Activated naive CD4-positive, alpha-beta T cell treated with anti-CD3 and anti-CD28 coated beads, Interleukin-2, amount 50 U/mL, for 72 hours (primary cell): Measurements from ENCODE around the gene USP49. TPM values are rescaled to one million over a fixed set of nuclear protein-coding genes. Genes with fewer than 3 reads are reported as not detected.

ENCODE experiments used
- ATAC-seq, 2 donors: fragments of 150-1000 bp; cut with Tn5 transposase; 2 replicates each; pipeline ENCODE4 v1.10.0; 2021; ENCODE audit warnings: mild to moderate bottlenecking in 2 of 2, moderate library complexity in 2 of 2
- DNase-seq, 2 donors: peaks; one replicate each; pipeline ENCODE4 v3.0.0; 2021 to 2022; ENCODE audit warnings: low spot score in 2 of 2
- H3K27ac Mint-ChIP-seq, 2 donors: one replicate each; pipeline ENCODE4 v1.8.0; 2022; ENCODE audit warnings: mild to moderate bottlenecking in 2 of 2, mixed read lengths in 2 of 2
- H3K36me3 Mint-ChIP-seq, 2 donors: one replicate each; pipeline ENCODE4 v1.8.0; 2022; ENCODE audit warnings: mixed read lengths in 2 of 2
- H3K9me3 Mint-ChIP-seq, 2 donors: one replicate each; pipeline ENCODE4 v1.8.0; 2022; ENCODE audit warnings: mixed read lengths in 2 of 2
- total RNA-seq, 2 donors: library from RNA; stranded (reverse); gene quantifications; one replicate each; pipeline ENCODE4 v1.2.3, GENCODE V29; 2022

USP49 gene
- total RNA-seq, 2 donors from 2014 or later = 8.3 to 16.7 TPM

DNA sequence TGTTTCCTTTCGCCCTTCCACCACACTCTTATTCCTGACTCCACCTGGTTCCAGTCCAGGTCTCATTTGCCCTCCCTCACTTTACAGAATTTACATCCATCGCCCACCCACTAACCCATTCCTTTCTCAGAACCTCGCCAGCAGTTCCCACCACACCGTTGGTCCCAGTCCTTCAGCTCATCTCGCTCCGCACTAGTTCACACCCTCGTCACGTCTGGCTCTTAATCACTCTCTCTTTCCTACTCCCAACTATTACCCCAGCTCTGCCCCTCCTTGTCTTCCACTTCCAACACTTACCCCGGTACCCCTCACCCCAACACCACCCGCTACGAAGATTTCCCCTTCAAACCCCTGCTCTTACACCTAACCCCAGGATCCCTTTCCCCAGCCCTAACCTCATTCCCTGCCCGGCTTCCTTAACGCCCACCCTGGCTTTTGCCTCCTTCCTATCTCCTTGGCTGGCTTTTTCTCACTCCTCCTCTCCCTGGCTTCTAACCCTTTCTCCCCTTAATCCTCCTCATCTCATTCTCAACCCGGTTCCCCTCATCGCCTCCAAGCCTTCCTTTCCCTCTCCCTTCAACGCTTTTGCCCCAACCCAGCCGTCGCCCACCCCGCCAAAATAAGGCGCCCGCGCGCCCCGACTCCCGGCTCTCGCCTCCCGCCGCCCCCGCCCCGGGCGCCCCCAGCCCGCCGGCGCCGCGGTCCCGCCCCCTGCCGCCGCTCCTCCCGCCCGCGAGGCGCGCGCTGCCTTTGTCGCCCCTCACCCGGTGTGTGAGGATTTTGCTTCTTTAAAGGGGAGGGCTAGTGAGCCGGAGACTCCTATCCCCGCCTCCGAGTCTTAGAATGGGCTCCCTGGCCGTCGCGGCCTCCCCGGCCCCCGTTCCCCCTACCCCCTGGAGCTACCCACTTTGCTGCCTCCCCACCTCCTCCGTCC is 542 bp downstream of the USP49 start:
- Mint-ChIP-seq H3K9me3 (no peaks in the 10 kb centered on the region), H3K27ac (no peak overlapping the region), H3K36me3 (no peaks in the 10 kb centered on the region)
- peak in 1 of 2 donors; percentile 6 for DNase-seq
- peak; percentile 25 to 61 for ATAC-seq

DNA sequence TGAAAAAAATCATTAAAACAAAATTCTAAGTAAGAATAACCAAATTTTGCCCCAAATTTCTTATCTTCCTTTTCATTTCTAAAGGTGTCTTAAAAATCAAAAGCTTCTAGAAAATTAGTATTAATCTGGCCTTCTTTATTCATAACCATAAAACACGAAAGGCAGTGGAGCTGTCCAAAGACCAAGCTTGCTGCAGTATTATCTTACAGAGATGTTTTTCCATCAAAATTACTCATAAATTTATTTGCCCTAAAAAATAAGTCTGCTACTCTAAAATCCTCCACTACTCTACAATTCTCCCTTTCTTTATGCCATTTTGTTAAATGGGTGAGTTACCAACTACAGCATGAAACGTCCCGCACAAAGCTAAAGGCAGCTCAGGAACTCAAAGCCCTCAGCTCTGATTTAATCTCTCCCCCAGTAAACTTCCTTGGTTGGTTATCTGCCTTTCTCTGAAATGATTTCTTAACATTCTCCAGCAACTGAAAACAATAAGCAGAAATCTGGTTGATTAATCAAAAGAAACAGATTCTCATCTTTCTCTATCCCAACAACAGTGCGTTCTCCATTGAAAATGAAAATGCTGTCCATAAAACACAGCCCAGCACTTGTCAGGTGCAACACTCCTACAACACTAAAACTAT is 2.1 kb downstream of the USP49 start:
- Mint-ChIP-seq H3K9me3 (no peaks in the 10 kb centered on the region), H3K27ac (no peak overlapping the region), H3K36me3 (no peaks in the 10 kb centered on the region)
- no peak for DNase-seq
- ATAC-seq = no peak

DNA sequence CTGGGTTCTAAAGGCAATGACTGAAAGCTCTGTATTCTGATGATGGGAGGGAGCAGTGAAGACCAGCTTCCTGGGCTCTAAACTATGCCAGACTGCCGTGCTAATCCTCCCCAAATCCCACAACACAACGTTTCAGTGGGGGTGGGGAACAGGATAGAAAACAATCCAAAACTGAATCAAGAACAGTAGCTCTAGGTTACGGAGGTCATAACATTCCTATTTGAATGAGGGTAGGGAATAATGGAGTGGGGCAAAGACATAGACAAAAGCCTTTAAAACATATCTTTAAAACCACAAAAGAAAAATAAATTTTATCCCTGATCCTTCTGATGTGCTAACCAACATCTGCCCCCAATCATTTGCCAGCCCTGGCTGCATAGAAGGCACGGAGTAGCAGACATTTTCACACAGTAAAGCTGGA is 7.8 kb downstream of the USP49 start:
- Mint-ChIP-seq H3K9me3 (no peaks in the 10 kb centered on the region), H3K36me3 (no peaks in the 10 kb centered on the region), H3K27ac (no peak overlapping the region)
- no peak for ATAC-seq
- no peak for DNase-seq

DNA sequence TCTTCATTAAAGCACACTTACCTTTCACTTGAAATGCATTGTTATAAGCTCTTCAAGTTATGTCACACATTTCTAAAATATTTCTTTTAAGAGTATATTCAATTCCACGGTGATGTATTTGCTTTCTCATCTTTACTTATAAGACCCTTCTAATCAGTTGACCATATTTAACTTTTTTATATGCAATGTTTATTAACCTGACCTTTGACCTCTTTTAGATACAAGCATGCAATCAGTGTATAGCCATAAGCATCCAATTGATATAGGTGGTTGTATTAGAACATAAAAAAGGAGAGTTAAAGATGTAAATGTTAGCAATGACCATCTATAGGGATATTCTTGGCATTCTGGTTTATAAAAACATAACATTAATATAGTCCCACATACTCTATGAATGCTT is 9.2 kb downstream of the USP49 start:
- no peak overlapping the region for H3K27ac Mint-ChIP-seq
- H3K9me3 Mint-ChIP-seq = no peaks in the 10 kb centered on the region
- no peaks in the 10 kb centered on the region for H3K36me3 Mint-ChIP-seq
- no peak for ATAC-seq
- no peak for DNase-seq

DNA sequence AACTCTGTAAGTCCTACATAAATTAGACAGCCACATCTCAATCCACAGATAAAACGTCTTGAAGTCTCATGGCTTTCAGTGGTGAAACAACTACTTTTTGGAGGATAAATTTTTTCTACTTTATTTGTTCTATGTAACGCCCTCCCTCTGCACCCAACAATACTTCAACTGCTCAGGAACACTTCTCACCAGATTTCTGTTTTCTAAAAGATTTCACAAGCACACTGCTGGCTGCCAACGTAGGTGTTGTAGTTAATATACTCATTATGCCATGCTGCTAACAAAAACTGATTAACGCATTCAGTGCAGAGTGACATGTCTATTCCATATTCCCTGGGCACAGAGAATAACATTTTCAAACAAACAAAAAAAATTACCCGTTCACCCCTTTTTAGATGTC is 10.2 kb downstream of the USP49 start:
- ATAC-seq (no peak), DNase-seq (no peak)
- Mint-ChIP-seq H3K36me3 (no peaks in the 10 kb centered on the region), H3K27ac (no peak overlapping the region), H3K9me3 (no peaks in the 10 kb centered on the region)

DNA sequence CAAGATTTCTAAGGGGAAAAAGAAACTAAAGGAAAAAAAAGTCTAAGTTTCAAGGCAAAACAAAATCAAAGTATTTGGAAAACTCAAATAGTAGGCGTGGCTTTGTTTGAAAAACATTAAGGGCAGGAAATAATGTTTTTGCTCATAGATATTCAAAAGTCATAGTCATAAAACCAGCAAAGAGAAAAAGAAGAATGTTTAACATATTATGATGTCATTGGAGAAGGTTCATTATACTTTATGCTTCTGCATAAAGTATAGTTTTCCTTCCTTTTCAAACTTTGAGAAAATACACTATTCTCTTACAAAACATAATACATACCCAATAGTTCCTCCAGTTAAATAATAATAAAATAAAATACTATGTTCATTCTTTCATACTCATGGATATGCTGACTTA is 13.7 kb downstream of the USP49 start:
- Mint-ChIP-seq H3K9me3 (no peaks in the 10 kb centered on the region), H3K27ac (no peak overlapping the region), H3K36me3 (no peaks in the 10 kb centered on the region)
- ATAC-seq (no peak), DNase-seq (no peak)

DNA sequence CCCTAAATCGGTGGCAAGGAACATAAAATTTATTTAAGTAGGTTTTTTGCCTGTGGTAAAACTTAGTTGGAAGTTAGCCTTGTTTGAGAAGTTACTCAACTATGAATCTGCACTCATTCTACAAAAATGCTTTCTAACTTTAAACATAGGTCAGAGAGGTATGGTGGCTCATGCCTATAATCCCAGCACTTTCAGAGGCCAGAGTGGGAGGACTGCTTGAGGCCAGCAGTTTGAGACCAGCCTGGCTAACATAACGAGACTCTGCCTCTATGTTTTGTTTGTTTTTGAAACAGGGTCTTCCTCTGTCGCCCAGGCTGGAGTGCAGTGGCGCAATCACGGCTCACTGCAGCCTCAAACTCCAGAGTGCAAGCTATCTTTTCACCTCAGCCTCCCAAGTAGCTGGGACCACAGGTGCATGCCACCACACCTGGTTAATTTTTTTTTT is 16.2 kb downstream of the USP49 start:
- no peak overlapping the region for H3K27ac Mint-ChIP-seq

DNA sequence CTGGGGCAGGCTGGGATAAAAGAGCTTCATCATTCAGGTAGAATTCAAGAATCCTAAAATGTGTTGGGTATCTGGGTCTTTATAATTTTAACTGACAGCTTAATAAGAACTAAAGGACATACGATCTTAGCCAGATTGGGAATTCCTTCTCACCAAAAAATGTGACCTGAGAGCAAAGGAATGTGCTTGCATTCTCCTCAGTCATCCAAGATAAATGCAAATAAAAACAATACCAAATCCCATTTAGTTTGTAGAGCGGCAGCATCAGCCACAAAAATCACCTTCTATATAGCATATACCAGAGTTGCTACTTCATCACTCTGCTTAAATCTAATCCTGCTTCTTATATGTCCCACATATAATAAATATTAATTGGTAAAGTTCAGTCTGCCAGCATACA is 16.9 kb downstream of the USP49 start:
- Mint-ChIP-seq H3K27ac (no peak overlapping the region), H3K36me3 (no peaks in the 10 kb centered on the region), H3K9me3 (no peaks in the 10 kb centered on the region)
- ATAC-seq (no peak), DNase-seq (no peak)

More for the DNA sequence above, 16.2 kb downstream of the USP49 start:
- Mint-ChIP-seq H3K9me3 (no peaks in the 10 kb centered on the region), H3K36me3 (no peaks in the 10 kb centered on the region)
- DNase-seq (no peak), ATAC-seq (no peak)

DNA sequence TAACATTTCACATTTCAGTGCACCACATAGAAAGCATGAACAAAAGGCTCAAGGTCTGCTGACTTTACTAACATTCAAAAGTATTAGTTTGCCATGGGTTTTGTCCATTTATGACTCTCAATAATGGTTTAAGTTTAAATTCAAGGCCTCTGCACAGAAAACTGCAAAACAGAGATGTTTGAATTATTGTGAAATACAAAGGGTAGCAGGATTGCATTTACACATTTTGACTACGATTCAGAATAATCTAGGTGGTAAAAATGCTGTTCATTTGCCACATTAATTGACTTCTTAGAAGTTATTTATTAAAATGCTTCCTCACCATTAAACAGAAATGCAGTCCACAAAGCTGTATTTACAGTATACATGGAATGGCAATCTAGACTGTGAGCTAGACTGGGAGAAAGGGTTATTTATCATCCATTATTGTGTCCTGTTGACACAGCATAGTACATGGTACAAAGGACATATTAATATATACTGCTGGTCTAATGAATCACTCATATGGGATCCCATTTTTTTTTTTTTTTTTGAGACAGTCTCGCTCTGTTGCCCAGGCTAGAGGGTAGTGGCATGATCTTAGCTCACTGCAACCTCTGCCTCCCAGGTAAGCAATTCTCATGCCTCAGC is 18.0 kb downstream of the USP49 start:
- Mint-ChIP-seq H3K9me3 (no peaks in the 10 kb centered on the region), H3K27ac (no peak overlapping the region), H3K36me3 (no peaks in the 10 kb centered on the region)
- DNase-seq = no peak
- no peak for ATAC-seq

DNA sequence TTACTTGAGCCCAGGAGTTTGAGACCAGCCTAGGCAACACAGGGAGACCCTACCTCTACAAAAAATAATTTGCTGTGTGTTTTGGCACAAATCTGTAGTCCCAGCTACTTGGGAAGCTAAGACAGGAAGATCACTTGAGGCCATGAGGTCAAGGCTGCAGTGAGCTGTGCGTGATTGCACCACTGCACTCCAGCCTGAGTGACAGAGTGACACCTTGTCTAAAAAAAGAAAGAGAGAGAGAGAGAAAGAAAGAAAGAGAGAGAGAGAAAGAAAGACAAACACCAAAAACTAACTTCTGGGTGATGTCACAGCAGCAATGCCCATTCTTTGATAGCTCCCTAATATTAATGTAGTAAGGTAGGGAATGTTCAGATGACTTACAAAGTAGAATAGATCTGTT is 20.4 kb downstream of the USP49 start:
- DNase-seq = no peak
- Mint-ChIP-seq H3K9me3 (no peaks in the 10 kb centered on the region), H3K36me3 (no peaks in the 10 kb centered on the region), H3K27ac (no peak overlapping the region)
- ATAC-seq = no peak

DNA sequence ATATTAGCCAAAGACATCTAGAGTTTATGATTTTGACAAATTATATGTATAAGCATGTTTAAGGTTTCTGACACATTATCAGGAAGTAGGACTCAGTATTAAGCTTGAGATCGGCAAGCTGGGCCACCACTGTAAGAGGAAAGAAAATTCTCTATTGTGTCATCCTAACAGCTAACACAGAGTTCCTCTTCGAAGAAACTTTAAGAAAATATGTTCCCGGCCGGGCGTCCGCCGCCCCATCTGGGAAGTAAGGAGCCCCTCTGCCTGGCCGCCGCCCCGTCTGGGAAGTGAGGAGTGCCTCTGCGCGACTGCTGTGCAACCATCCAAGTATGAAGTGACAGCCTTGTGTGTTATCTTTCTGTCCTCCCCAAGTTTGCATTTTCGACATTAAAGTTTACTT is 23.0 kb downstream of the USP49 start:
- ATAC-seq (no peak), DNase-seq (no peak)
- no peaks in the 10 kb centered on the region for H3K9me3 Mint-ChIP-seq
- H3K27ac Mint-ChIP-seq = no peak overlapping the region
- H3K36me3 Mint-ChIP-seq = no peaks in the 10 kb centered on the region

DNA sequence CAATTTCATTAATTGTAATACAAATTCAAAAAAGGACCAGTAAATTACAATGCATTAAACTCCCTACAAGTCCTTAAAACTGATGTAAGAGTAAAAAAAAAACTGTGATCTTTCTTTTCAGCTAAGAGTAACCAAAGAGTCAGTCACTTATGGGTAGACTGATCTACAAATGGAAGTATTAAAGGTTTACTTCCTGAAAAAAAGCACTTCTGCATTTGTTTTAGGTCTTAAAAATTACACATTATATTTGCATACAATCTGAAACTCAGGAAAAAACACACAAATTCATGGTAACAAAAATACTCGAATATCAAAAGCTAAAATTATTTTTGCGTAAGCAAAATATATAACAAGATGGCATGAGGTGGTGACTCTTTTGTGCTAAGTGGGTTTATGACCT is 23.5 kb downstream of the USP49 start:
- DNase-seq (no peak), ATAC-seq (no peak)
- Mint-ChIP-seq H3K36me3 (no peaks in the 10 kb centered on the region), H3K9me3 (no peaks in the 10 kb centered on the region), H3K27ac (no peak overlapping the region)

DNA sequence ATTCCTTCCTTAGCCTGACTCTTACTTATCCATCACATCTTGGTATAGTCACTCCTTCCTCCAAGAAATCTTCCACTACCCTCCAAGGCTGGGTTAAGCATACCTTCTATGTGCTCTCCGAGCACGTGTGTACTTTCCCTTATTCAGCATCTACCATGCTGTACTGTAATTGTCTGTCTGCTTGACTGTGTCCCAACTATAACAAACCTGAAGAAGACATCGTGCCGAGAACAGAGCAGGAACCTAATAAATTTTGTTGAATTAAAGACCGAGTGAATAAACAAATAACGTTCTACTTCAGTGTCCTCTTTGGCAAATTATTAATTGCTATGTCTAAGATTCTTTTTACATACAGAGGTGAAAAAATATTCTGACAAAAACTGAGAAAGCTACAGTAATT is 35.8 kb downstream of the USP49 start:
- ATAC-seq (no peak), DNase-seq (no peak)
- no peaks in the 10 kb centered on the region for H3K36me3 Mint-ChIP-seq
- no peaks in the 10 kb centered on the region for H3K9me3 Mint-ChIP-seq
- H3K27ac Mint-ChIP-seq = no peak overlapping the region

DNA sequence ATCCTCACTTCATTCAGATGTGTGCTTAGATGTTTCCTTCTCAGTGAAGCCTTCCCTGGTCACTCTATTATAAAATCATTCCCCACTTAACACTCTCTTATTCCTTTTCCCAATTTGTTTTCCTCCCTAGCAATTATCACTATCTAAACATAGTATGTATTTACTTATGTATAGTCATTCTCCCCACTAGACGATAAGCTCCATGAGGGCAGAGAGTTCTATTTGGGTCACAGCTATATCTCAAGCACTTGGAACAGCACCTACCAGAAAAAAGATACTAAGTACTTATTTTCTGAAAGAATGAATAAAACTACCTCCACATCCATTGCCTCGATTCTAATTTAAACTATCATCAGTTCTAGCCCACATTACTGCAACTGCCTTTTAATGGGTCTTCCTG is 36.5 kb downstream of the USP49 start:
- DNase-seq = no peak

DNA sequence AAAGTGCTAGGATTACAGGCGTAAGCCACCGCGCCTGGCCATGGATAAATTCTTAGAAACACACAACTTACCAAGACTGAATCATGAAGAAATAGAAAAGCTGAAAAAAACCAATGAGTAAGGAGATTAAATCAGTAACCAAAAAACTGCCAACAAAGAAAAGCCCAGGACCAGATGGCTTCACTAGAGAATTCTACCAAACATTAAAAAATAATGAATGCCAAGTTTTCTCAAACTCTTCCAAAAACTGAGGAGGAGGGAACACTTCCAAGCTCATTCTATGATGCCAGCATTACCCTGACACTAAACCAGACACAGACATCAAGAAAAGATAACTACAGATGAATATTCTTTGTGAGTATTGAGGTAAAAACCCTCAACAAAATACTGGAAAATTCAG is 44.3 kb downstream of the USP49 start:
- Mint-ChIP-seq H3K36me3 (no peaks in the 10 kb centered on the region), H3K27ac (no peak overlapping the region), H3K9me3 (no peaks in the 10 kb centered on the region)
- DNase-seq (no peak), ATAC-seq (no peak)

More for the DNA sequence above, 36.5 kb downstream of the USP49 start:
- no peaks in the 10 kb centered on the region for H3K36me3 Mint-ChIP-seq
- no peaks in the 10 kb centered on the region for H3K9me3 Mint-ChIP-seq
- no peak overlapping the region for H3K27ac Mint-ChIP-seq
- ATAC-seq = no peak

DNA sequence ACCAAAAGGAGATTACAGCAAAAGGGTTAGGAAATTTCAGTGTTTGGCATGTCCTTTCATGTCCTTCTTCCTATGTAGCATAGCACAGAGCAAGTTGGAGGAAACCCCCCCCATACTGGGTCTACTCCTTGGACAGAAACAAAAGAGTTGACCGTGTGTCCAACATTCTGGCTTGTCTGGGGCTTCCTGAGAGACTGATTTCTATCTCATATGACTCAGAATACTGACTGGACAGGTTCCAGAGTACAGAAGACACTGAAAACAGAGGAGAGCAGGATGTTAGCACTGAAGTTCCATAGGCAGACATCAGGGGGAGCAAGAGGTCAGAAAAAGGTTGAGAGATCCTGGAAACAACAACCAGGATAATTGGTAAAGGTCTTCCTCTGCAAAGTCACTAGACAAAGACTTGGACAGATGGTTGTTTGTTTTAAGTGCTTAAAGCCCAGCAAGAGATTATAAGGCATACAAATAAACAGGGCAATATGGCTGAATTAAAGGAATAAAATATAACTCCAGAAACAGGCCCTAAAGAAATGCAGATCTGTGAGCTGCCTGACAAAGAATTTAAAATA is 48.4 kb downstream of the USP49 start:
- no peaks in the 10 kb centered on the region for H3K36me3 Mint-ChIP-seq
- peak overlapping the region in 1 of 2 donors; percentile 47 for H3K27ac Mint-ChIP-seq
- H3K9me3 Mint-ChIP-seq = no peaks in the 10 kb centered on the region
- peak; percentile 66 to 94 for ATAC-seq
- peak in 1 of 2 donors; percentile 66 for DNase-seq

DNA sequence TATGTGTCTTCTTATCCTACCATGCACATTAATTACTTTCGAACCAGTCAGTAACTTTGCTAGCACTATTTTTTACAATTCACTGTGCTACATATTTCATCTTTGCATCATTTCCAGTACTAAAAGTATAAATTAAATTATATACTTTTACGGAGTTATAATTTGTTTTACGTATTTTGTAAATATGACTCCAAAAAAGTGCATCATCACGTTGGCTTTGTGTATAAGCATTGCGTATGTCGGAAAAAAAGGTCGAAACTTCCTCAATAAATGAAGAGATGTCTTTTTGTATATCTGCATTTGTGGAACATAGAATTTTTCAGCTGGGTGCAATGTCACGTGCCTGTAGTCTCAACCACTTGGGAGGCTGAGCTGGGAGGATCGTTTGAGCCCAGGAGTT is 52.0 kb downstream of the USP49 start:
- Mint-ChIP-seq H3K9me3 (no peaks in the 10 kb centered on the region), H3K27ac (no peak overlapping the region), H3K36me3 (no peaks in the 10 kb centered on the region)
- no peak for ATAC-seq
- no peak for DNase-seq
